ENCODE results near the gene CPSF3. TPM values are rescaled to one million over a fixed set of nuclear protein-coding genes. Genes with fewer than 3 reads are reported as not detected.

The CPSF3 gene
- total RNA-seq, 2 experiments from 2014 or later, result 13.2 to 13.8 TPM

GRCh38 chr2:9462313-9462712, 38.9 kb downstream of the CPSF3 start:
- H3K36me3 ChIP-seq (ENCODE audit: insufficient read depth, low read length), result peaks cover 40% of the 10 kb centered on the region
- DNase-seq (no peak), ATAC-seq (ENCODE audit: poor library complexity) (no peak)
- H3K27ac ChIP-seq (ENCODE audit: low read depth in 1 of 2, low read length in 2 of 2), result no peak overlapping the region
- Mint-ChIP-seq H3K36me3 (ENCODE audit: low read depth) (peaks cover 70% of the 10 kb centered on the region), H3K9me3 (no peaks in the 10 kb centered on the region), H3K4me3 (no peak overlapping the region), H3K4me1 (ENCODE audit: low read depth) (no peaks in the 10 kb centered on the region), H3K27me3 (no peaks in the 10 kb centered on the region), H3K27ac (no peak overlapping the region)
- CTCF ChIA-PET, result no interaction called here
- H3K9me3 ChIP-seq (ENCODE audit: control insufficient read depth in 1 of 2, insufficient read depth in 1 of 2, low read length in 2 of 2), result no peaks in the 10 kb centered on the region
- POLR2A ChIA-PET, result interaction anchor here (1.4 kb wide), 1 partner anchor 11 kb away, joined by 4 read pairs; no protein-coding TSS in a partner anchor
- no peaks in the 10 kb centered on the region for H3K27me3 ChIP-seq (ENCODE audit: control insufficient read depth in 1 of 2, insufficient read depth in 2 of 2, low read length in 2 of 2)
- H3K4me3 ChIP-seq (ENCODE audit: low read length), result no peak overlapping the region
- TF ChIP-seq CTCF (IDR thresholded peaks at IDR 0.05), result no peak
- intact Hi-C loops (cut with DNase I, micrococcal nuclease), result no loop called here
- H3K4me1 ChIP-seq (ENCODE audit: insufficient read depth, low read length), result no peaks in the 10 kb centered on the region

GRCh38 chr2:9462886-9463697, 39.6 kb downstream of the CPSF3 start:
- ChIA-PET POLR2A (interaction anchor here (1.4 kb wide), 1 partner anchor 11 kb away, joined by 4 read pairs; no protein-coding TSS in a partner anchor), CTCF (no interaction called here)
- H3K27ac Mint-ChIP-seq, result no peak overlapping the region
- H3K4me1 ChIP-seq (ENCODE audit: insufficient read depth, low read length), result no peaks in the 10 kb centered on the region
- H3K36me3 ChIP-seq (ENCODE audit: insufficient read depth, low read length), result peaks cover 47% of the 10 kb centered on the region
- no peaks in the 10 kb centered on the region for H3K9me3 Mint-ChIP-seq
- H3K4me3 Mint-ChIP-seq, result no peak overlapping the region
- ATAC-seq (ENCODE audit: poor library complexity) (no peak), DNase-seq (no peak)
- peaks cover 66% of the 10 kb centered on the region for H3K36me3 Mint-ChIP-seq (ENCODE audit: low read depth)
- intact Hi-C loops (cut with DNase I, micrococcal nuclease), result no loop called here
- H3K27me3 Mint-ChIP-seq, result no peaks in the 10 kb centered on the region
- H3K27me3 ChIP-seq (ENCODE audit: control insufficient read depth in 1 of 2, insufficient read depth in 2 of 2, low read length in 2 of 2), result no peaks in the 10 kb centered on the region
- H3K27ac ChIP-seq (ENCODE audit: low read depth in 1 of 2, low read length in 2 of 2), result no peak overlapping the region
- H3K9me3 ChIP-seq (ENCODE audit: control insufficient read depth in 1 of 2, insufficient read depth in 1 of 2, low read length in 2 of 2), result no peaks in the 10 kb centered on the region
- TF ChIP-seq CTCF (IDR thresholded peaks at IDR 0.05), result no peak
- no peaks in the 10 kb centered on the region for H3K4me1 Mint-ChIP-seq (ENCODE audit: low read depth)
- H3K4me3 ChIP-seq (ENCODE audit: low read length), result no peak overlapping the region

- POLR2A ChIA-PET, result interaction anchor here (1.4 kb wide), 1 partner anchor 10 kb away, joined by 4 read pairs; no protein-coding TSS in a partner anchor
- Mint-ChIP-seq H3K36me3 (ENCODE audit: low read depth) (peaks cover 66% of the 10 kb centered on the region), H3K4me3 (no peak overlapping the region), H3K4me1 (ENCODE audit: low read depth) (no peaks in the 10 kb centered on the region), H3K9me3 (no peaks in the 10 kb centered on the region), H3K27me3 (no peaks in the 10 kb centered on the region), H3K27ac (no peak overlapping the region)
- no peaks in the 10 kb centered on the region for H3K27me3 ChIP-seq (ENCODE audit: control insufficient read depth in 1 of 2, insufficient read depth in 2 of 2, low read length in 2 of 2)
- DNase-seq (peak in 1 of 14 experiments; percentile 12), ATAC-seq (ENCODE audit: poor library complexity) (peak; percentile 44)
- no peaks in the 10 kb centered on the region for H3K4me1 ChIP-seq (ENCODE audit: insufficient read depth, low read length)
- CTCF ChIA-PET, result no interaction called here
- TF ChIP-seq CTCF (IDR thresholded peaks at IDR 0.05), result no peak
- no peaks in the 10 kb centered on the region for H3K9me3 ChIP-seq (ENCODE audit: control insufficient read depth in 1 of 2, insufficient read depth in 1 of 2, low read length in 2 of 2)
- H3K27ac ChIP-seq (ENCODE audit: low read depth in 1 of 2, low read length in 2 of 2), result no peak overlapping the region
- no peak overlapping the region for H3K4me3 ChIP-seq (ENCODE audit: low read length)
- intact Hi-C loops (cut with DNase I, micrococcal nuclease), result no loop called here
- H3K36me3 ChIP-seq (ENCODE audit: insufficient read depth, low read length), result peaks cover 47% of the 10 kb centered on the region
These were observed 40.2 kb downstream of the CPSF3 start for GRCh38 chr2:9463698-9464034.

All from CD4-positive, alpha-beta T cell (primary cell).